GM04503 (cell line): Measurements from ENCODE around the gene TMPRSS11B.
A peak's percentile ranks its signal among the peaks of the same experiment; 100 is the strongest.
"Not testable (repeated sequence)": the region's sequence is repeated elsewhere in the genome, so short reads cannot be mapped to it uniquely, and the experiment has no call there.

Source experiments
- DNase-seq: peaks from one replicate; pipeline ENCODE4 v3.0.0-alpha.2; 2012; ENCODE audit warnings: low read depth

TMPRSS11B gene

GRCh38 chr4:68245594-68245993, at the start of gene TMPRSS11B:
Gene TMPRSS11B (minus strand): TSS chr4:68245694. CDS start chr4:68245558, 136 bp downstream.
- no peak for DNase-seq

GRCh38 chr4:68291256-68291655, 45.8 kb upstream of the TMPRSS11B start:
- no peak for DNase-seq

GRCh38 chr4:68288393-68288740, 42.9 kb upstream of the TMPRSS11B start:
- no peak for DNase-seq

GRCh38 chr4:68287704-68288392, 42.4 kb upstream of the TMPRSS11B start:
- no peak for DNase-seq

GRCh38 chr4:68283714-68284113, 38.2 kb upstream of the TMPRSS11B start:
- DNase-seq = no peak

- DNase-seq = no peak
These were observed 37.6 kb upstream of the TMPRSS11B start for GRCh38 chr4:68283095-68283494.

GRCh38 chr4:68281796-68282740, 36.6 kb upstream of the TMPRSS11B start:
- not testable (repeated sequence) for DNase-seq

GRCh38 chr4:68278029-68278428, 32.5 kb upstream of the TMPRSS11B start:
- DNase-seq = no peak

- DNase-seq = no peak
These were observed 32.1 kb upstream of the TMPRSS11B start for GRCh38 chr4:68277627-68278026.

- no peak for DNase-seq
These were observed 27.4 kb upstream of the TMPRSS11B start for GRCh38 chr4:68272860-68273259.

GRCh38 chr4:68272380-68272779, 26.9 kb upstream of the TMPRSS11B start:
- no peak for DNase-seq

GRCh38 chr4:68271851-68272357, 26.4 kb upstream of the TMPRSS11B start:
- peak; percentile 35 for DNase-seq

GRCh38 chr4:68267433-68267944, 22.0 kb upstream of the TMPRSS11B start:
- DNase-seq = no peak

- no peak for DNase-seq
These were observed 19.5 kb upstream of the TMPRSS11B start for GRCh38 chr4:68264875-68265565.

- no peak for DNase-seq
These were observed 13.7 kb upstream of the TMPRSS11B start for GRCh38 chr4:68259191-68259590.

- DNase-seq = no peak
These were observed 12.2 kb upstream of the TMPRSS11B start for GRCh38 chr4:68257719-68258118.

GRCh38 chr4:68256284-68256683, 10.8 kb upstream of the TMPRSS11B start:
- no peak for DNase-seq

- DNase-seq = no peak
These were observed 4.8 kb upstream of the TMPRSS11B start for GRCh38 chr4:68250151-68250930.

GRCh38 chr4:68249434-68249833, 3.9 kb upstream of the TMPRSS11B start:
- no peak for DNase-seq

- DNase-seq = no peak
These were observed 4.9 kb downstream of the TMPRSS11B start for GRCh38 chr4:68240620-68241019.

- no peak for DNase-seq
These were observed 16.9 kb downstream of the TMPRSS11B start for GRCh38 chr4:68228568-68228967.
